PC-9 (cell line): Measurements from ENCODE around the gene ARHGAP8. TPM values are rescaled to one million over a fixed set of nuclear protein-coding genes. Genes with fewer than 3 reads are reported as not detected.
"Not testable (repeated sequence)": the region's sequence is repeated elsewhere in the genome, so short reads cannot be mapped to it uniquely, and the experiment has no call there.

Source experiments
- BruUV-seq: library from RNA; stranded (reverse); fragments of 400-500 nt; replicated peaks from 2 replicates; lab custom pipeline; 2021; lab: Mats Ljungman, UMichigan
- CTCF ChIA-PET: fragments of 300-600 bp; sonication (Branson Sonifier 250); formaldehyde crosslinking; loops from one replicate; lab custom pipeline; 2022; ENCODE audit warnings: antibody characterized with exemption; lab: Charles Lee
- POLR2A ChIA-PET: fragments of 300-600 bp; sonication (Branson Sonifier 250); formaldehyde crosslinking; loops from one replicate; lab custom pipeline; 2022; ENCODE audit warnings: antibody characterized with exemption; ENCODE audit not compliant: unreplicated experiment; lab: Charles Lee
- DNase-seq, 2 experiments: peaks; one replicate each; pipeline versions ENCODE4 v3.0.0 to v3.0.0-alpha.2; 2015 to 2022; ENCODE audit warnings: mixed read lengths in 1 of 2
- H2AFZ ChIP-seq: fragments of 200-600 bp; sonication (generic); 2 replicates; pipeline ENCODE4 v1.8.1; 2017; ENCODE audit warnings: antibody characterized with exemption
- H3F3A ChIP-seq: fragments of 200-600 bp; sonication (generic); 2 replicates; pipeline ENCODE4 v1.8.1; 2017; ENCODE audit warnings: antibody characterized with exemption, mild to moderate bottlenecking, low read depth; ENCODE audit not compliant: insufficient read depth
- H3K27ac ChIP-seq: fragments of 200-600 bp; sonication (generic); 2 replicates; pipeline ENCODE4 v1.6.1; 2016; ENCODE audit warnings: mixed run types
- H3K27me3 ChIP-seq: fragments of 200-600 bp; sonication (generic); 2 replicates; pipeline ENCODE4 v1.6.1; 2016; ENCODE audit warnings: low read depth, mixed run types; ENCODE audit not compliant: insufficient read depth
- H3K36me3 ChIP-seq: fragments of 200-600 bp; sonication (generic); 2 replicates; pipeline ENCODE4 v1.6.1; 2016; ENCODE audit warnings: low read depth, mixed run types
- H3K4me1 ChIP-seq: fragments of 200-600 bp; sonication (generic); replicated peaks from 2 replicates; pipeline ENCODE4 v1.6.1; 2016; ENCODE audit warnings: mixed run types; ENCODE audit not compliant: insufficient read depth
- H3K4me2 ChIP-seq: fragments of 200-600 bp; sonication (generic); 2 replicates; pipeline ENCODE4 v1.6.1; 2017; ENCODE audit warnings: mixed run types
- H3K4me3 ChIP-seq: fragments of 200-600 bp; sonication (generic); 2 replicates; pipeline ENCODE4 v1.6.1; 2016; ENCODE audit warnings: mixed run types
- H3K79me2 ChIP-seq: fragments of 200-600 bp; sonication (generic); 2 replicates; pipeline ENCODE4 v1.6.1; 2017; ENCODE audit warnings: low read depth, mixed run types
- H3K9me2 ChIP-seq: fragments of 200-600 bp; sonication (generic); 2 replicates; pipeline ENCODE4 v1.8.1; 2017; ENCODE audit warnings: mild to moderate bottlenecking; ENCODE audit not compliant: insufficient read depth
- H3K9me3 ChIP-seq: fragments of 200-600 bp; sonication (generic); 2 replicates; pipeline ENCODE4 v1.8.1; 2016; ENCODE audit warnings: low read depth; ENCODE audit not compliant: insufficient read depth
- H4K20me1 ChIP-seq: fragments of 200-600 bp; sonication (generic); 2 replicates; pipeline ENCODE4 v1.8.1; 2017; ENCODE audit not compliant: insufficient read depth
- EZH2 ChIP-seq: fragments of 200-600 bp; sonication (generic); IDR thresholded peaks from 2 replicates; pipeline ENCODE4 v1.8.0; 2017; ENCODE audit warnings: antibody characterized with exemption, low read depth
- intact Hi-C: fragments of 100-400 bp; cut with micrococcal nuclease; formaldehyde crosslinking; loops from one replicate; pipeline ENCODE4 v1.10.0; 2022; ENCODE audit not compliant: unreplicated experiment
- total RNA-seq: library from RNA; stranded (reverse); gene quantifications from 2 replicates; pipeline ENCODE4 v1.2.3, GENCODE V29; 2021
- TF ChIP-seq, protein P1 (sequence below): fragments of 200-600 bp; sonication (generic); conservative IDR thresholded peaks from 2 replicates; pipeline ENCODE4 v1.6.1; 2017; ENCODE audit warnings: mixed run types, antibody characterized with exemption, mild to moderate bottlenecking, moderate library complexity

ARHGAP8 gene
- total RNA-seq, 1 experiment from 2014 or later = 114 TPM

DNA sequence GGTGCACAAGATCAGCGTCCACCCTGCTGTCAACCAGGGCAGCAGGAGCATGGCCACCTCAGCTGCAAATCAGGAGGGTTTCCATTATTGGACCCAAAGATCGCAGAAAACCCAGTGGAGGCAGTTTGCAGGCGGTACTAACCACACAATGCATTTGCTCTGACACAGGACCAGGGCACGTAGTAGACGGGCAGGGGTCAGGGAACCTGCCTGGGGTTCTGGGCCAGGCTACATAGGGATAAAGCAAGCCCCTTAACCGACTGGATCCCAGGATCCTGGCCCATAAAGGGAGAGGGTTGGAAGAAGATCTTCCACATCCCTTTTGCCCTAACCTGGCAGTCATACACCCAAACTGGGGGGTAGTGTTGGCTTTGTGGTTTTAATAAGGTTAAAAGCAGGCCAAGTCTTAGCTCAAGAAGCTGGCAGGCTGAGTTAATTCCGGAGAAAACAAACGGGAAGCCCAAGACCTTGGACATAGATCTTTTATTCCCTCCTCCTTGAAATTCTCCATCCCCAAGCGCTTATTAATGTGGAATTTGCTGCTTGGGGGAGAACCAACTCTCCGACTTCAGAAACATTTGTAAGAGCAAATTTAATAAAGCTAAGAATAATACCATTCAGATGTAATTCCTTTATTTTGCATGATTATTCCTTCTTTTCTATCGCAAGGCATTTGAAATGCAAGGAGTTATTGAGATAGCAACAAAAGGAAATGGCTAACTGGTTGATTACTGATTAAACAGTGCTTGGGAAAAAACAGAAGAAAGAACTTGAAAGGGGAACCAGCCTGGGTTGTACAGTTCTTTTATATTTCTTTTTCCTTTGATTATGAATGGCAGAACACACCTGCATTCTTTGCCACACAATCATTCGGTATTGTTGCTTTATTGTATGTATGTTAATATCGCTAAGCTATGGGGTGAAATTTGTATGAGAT lies 6.3 kb upstream of the ARHGAP8 start:
- no peak overlapping the region for H3K4me3 ChIP-seq
- H3K27me3 ChIP-seq = no peaks in the 10 kb centered on the region
- H3F3A ChIP-seq = peaks cover under 1% of the 10 kb centered on the region; the same call in 1 of the 2 replicates
- H3K9me2 ChIP-seq = no peaks in the 10 kb centered on the region
- no peaks in the 10 kb centered on the region for H4K20me1 ChIP-seq
- DNase-seq = no peak
- intact Hi-C loops = no loop called here
- TF ChIP-seq, protein P1, sequence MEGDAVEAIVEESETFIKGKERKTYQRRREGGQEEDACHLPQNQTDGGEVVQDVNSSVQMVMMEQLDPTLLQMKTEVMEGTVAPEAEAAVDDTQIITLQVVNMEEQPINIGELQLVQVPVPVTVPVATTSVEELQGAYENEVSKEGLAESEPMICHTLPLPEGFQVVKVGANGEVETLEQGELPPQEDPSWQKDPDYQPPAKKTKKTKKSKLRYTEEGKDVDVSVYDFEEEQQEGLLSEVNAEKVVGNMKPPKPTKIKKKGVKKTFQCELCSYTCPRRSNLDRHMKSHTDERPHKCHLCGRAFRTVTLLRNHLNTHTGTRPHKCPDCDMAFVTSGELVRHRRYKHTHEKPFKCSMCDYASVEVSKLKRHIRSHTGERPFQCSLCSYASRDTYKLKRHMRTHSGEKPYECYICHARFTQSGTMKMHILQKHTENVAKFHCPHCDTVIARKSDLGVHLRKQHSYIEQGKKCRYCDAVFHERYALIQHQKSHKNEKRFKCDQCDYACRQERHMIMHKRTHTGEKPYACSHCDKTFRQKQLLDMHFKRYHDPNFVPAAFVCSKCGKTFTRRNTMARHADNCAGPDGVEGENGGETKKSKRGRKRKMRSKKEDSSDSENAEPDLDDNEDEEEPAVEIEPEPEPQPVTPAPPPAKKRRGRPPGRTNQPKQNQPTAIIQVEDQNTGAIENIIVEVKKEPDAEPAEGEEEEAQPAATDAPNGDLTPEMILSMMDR = no peak
- no peak for TF ChIP-seq EZH2
- no peak overlapping the region for H3K27ac ChIP-seq
- H3K36me3 ChIP-seq = no peaks in the 10 kb centered on the region
- POLR2A ChIA-PET = interaction anchor here (0.5 to 0.6 kb wide), 2 partner anchors 1180 to 1815 kb away, joined by 3 to 4 read pairs; no protein-coding TSS in a partner anchor
- no peak overlapping the region for H2AFZ ChIP-seq
- H3K9me3 ChIP-seq = no peaks in the 10 kb centered on the region
- no peaks in the 10 kb centered on the region for H3K79me2 ChIP-seq
- BruUV-seq = no TSS peak
- CTCF ChIA-PET = no interaction called here
- no peak overlapping the region for H3K4me2 ChIP-seq
- peaks cover 7% of the 10 kb centered on the region for H3K4me1 ChIP-seq

DNA sequence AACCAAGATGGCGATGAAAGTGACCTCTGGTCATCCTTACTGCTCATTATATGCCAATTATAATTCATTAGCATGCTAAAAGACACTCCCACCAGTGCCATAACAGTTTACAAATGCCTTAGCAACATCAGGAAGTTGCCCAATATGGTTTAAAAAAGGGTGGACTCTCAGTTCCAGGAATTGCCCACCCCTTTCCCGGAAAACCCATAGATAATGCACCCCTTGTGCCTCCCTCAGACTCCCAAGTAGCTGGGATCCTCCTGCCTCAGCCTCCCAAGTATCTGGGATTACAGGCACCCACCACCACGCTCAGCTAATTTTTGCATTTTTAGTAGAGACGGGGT lies 4.6 kb upstream of the ARHGAP8 start:
- H3K79me2 ChIP-seq, BruUV-seq, H4K20me1 ChIP-seq, H3K4me1 ChIP-seq, DNase-seq, H3K27me3 ChIP-seq, H3K4me3 ChIP-seq, H3F3A ChIP-seq, POLR2A ChIA-PET, H3K9me3 ChIP-seq, CTCF ChIA-PET, H3K4me2 ChIP-seq, H2AFZ ChIP-seq, intact Hi-C loops, H3K9me2 ChIP-seq, H3K36me3 ChIP-seq, H3K27ac ChIP-seq: not testable (repeated sequence)

DNA sequence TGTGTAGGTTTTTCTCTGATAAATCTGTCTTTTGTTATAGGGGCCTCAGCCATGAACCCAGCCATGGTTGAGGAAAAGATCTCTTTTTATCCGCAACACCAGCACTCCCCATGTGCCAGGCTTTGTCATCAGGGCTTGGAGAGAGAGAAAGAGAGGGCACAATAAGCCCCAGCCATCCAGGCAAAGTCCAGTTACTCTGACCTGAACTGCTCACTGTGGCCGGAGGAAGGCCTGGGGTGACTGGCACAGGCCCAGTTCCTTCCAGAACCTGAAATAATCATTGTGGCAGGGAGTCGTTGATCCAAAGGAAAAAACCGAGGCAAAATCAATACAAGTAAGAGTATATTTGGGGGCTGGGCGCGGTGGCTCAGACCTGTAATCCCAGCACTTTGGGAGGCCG lies 3.9 kb upstream of the ARHGAP8 start:
- Histone ChIP-seq H3K9me2 (no peaks in the 10 kb centered on the region), H3K27ac (no peak overlapping the region), H3K79me2 (peaks cover 9% of the 10 kb centered on the region), H4K20me1 (no peaks in the 10 kb centered on the region), H3K27me3 (no peaks in the 10 kb centered on the region), H3K36me3 (no peaks in the 10 kb centered on the region), H2AFZ (no peak overlapping the region), H3K4me3 (no peak overlapping the region), H3K4me2 (no peak overlapping the region), H3F3A (peaks cover 13% of the 10 kb centered on the region; the same call in 1 of the 2 replicates), H3K4me1 (peaks cover 7% of the 10 kb centered on the region), H3K9me3 (no peaks in the 10 kb centered on the region)
- BruUV-seq = no TSS peak
- intact Hi-C loops = no loop called here
- ChIA-PET POLR2A (no interaction called here), CTCF (no interaction called here)
- TF ChIP-seq, protein P1 = no peak
- TF ChIP-seq EZH2 = no peak
- DNase-seq = no peak
